Measurements from ENCODE around the gene TBC1D22B. TPM values are rescaled to one million over a fixed set of nuclear protein-coding genes. Genes with fewer than 3 reads are reported as not detected.
A peak's percentile ranks its signal among the peaks of the same experiment; 100 is the strongest.

Gene TBC1D22B
- total RNA-seq, 1 donor from 2014 or later = 4.7 TPM

GRCh38 chr6:37236921-37237320 lies 20.7 kb upstream of the TBC1D22B start:
- Histone ChIP-seq H3K27me3 (ENCODE audit: control insufficient read depth, insufficient read depth, low read length) (no peaks in the 10 kb centered on the region), H3K36me3 (ENCODE audit: control insufficient read depth, insufficient read depth, low read length) (no peaks in the 10 kb centered on the region), H3K4me3 (ENCODE audit: low read depth, low read length) (no peak overlapping the region)
- DNase-seq (ENCODE audit: low read depth) = peak; percentile 65
- FAIRE-seq = no peak
- TF ChIP-seq CTCF (IDR thresholded peaks at IDR 0.05; ENCODE audit: insufficient read depth, low read length, severe bottlenecking) = no peak

GRCh38 chr6:37237789-37238188 lies 19.8 kb upstream of the TBC1D22B start:
- Histone ChIP-seq H3K4me3 (ENCODE audit: low read depth, low read length) (no peak overlapping the region), H3K27me3 (ENCODE audit: control insufficient read depth, insufficient read depth, low read length) (no peaks in the 10 kb centered on the region), H3K36me3 (ENCODE audit: control insufficient read depth, insufficient read depth, low read length) (no peaks in the 10 kb centered on the region)
- FAIRE-seq = no peak
- TF ChIP-seq CTCF (IDR thresholded peaks at IDR 0.05; ENCODE audit: insufficient read depth, low read length, severe bottlenecking) = no peak
- no peak for DNase-seq (ENCODE audit: low read depth)

GRCh38 chr6:37238381-37238780 lies 19.2 kb upstream of the TBC1D22B start:
- no peak for TF ChIP-seq CTCF (IDR thresholded peaks at IDR 0.05; ENCODE audit: insufficient read depth, low read length, severe bottlenecking)
- Histone ChIP-seq H3K4me3 (ENCODE audit: low read depth, low read length) (no peak overlapping the region), H3K36me3 (ENCODE audit: control insufficient read depth, insufficient read depth, low read length) (no peaks in the 10 kb centered on the region), H3K27me3 (ENCODE audit: control insufficient read depth, insufficient read depth, low read length) (no peaks in the 10 kb centered on the region)
- FAIRE-seq (no peak), DNase-seq (ENCODE audit: low read depth) (no peak)

- DNase-seq (ENCODE audit: low read depth) (peak; percentile 44), FAIRE-seq (no peak)
- Histone ChIP-seq H3K36me3 (ENCODE audit: control insufficient read depth, insufficient read depth, low read length) (no peaks in the 10 kb centered on the region), H3K4me3 (ENCODE audit: low read depth, low read length) (no peak overlapping the region), H3K27me3 (ENCODE audit: control insufficient read depth, insufficient read depth, low read length) (no peaks in the 10 kb centered on the region)
- TF ChIP-seq CTCF (IDR thresholded peaks at IDR 0.05; ENCODE audit: insufficient read depth, low read length, severe bottlenecking) = no peak
These were observed 18.0 kb upstream of the TBC1D22B start for GRCh38 chr6:37239526-37239925.

GRCh38 chr6:37239950-37240713 lies 17.4 kb upstream of the TBC1D22B start:
- Histone ChIP-seq H3K36me3 (ENCODE audit: control insufficient read depth, insufficient read depth, low read length) (no peaks in the 10 kb centered on the region), H3K27me3 (ENCODE audit: control insufficient read depth, insufficient read depth, low read length) (no peaks in the 10 kb centered on the region), H3K4me3 (ENCODE audit: low read depth, low read length) (no peak overlapping the region)
- no peak for TF ChIP-seq CTCF (IDR thresholded peaks at IDR 0.05; ENCODE audit: insufficient read depth, low read length, severe bottlenecking)
- no peak for FAIRE-seq
- DNase-seq (ENCODE audit: low read depth) = peak; percentile 99

- DNase-seq (ENCODE audit: low read depth) (no peak), FAIRE-seq (no peak)
- no peaks in the 10 kb centered on the region for H3K36me3 ChIP-seq (ENCODE audit: control insufficient read depth, insufficient read depth, low read length)
- TF ChIP-seq CTCF (IDR thresholded peaks at IDR 0.05; ENCODE audit: insufficient read depth, low read length, severe bottlenecking) = no peak
- no peak overlapping the region for H3K4me3 ChIP-seq (ENCODE audit: low read depth, low read length)
- H3K27me3 ChIP-seq (ENCODE audit: control insufficient read depth, insufficient read depth, low read length) = no peaks in the 10 kb centered on the region
These were observed 16.4 kb upstream of the TBC1D22B start for GRCh38 chr6:37241131-37241530.

Measured in bronchial epithelial cell (primary cell).